GM12874 (cell line): ENCODE data around the gene SCN1B.

Experiments used
- CTCF ChIP-seq: IDR thresholded peaks from 2 replicates; pipeline ENCODE4 v1.5.1; 2011; ENCODE audit warnings: low read depth, mild to moderate bottlenecking, control low read depth, low read length, moderate library complexity; ENCODE audit not compliant: insufficient read depth

SCN1B gene

DNA sequence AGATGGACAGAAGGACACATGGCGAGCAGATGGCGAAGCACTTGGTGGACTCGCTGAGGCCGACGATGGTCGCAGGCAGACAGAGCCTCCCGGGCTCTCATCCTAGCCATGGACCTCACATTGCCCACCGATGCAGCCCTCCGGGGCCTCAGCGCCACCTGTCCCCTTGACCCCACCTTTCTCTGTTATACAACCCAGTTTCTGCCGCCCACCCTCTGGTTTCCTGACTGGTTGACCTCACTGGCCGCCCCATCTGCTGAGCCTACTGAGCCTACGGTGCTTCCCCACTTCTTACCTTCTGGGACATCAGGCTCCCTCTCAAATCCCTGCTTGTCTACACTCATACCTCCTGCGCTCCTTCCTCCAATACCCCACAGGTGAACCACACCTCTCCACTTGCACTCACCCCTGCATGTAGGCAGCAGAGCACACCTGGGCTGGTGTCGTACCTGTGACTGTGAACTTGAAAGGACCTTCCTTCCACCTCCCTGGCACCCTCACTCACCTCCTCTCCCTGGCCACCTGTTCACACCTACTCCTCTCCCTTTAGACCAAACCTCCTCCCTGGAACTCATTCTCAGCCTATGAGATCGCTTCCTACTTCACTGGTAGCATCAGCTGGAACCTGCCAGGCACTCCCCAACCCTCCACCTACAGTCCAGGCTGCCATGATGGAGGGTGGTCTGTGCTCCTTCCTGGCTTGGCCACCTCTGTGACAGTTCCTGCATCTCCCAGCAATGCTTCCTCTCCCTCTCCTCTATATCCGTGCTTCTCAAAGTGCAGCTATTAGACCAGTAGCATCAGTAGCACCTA is 47.3 kb downstream of the SCN1B start:
- TF ChIP-seq CTCF = no peak

GRCh38 chr19:35079826-35080225 is 49.6 kb downstream of the SCN1B start:
- no peak for TF ChIP-seq CTCF

- no peak for TF ChIP-seq CTCF
Observed at GRCh38 chr19:35080613-35081170, 50.4 kb downstream of the SCN1B start.

DNA sequence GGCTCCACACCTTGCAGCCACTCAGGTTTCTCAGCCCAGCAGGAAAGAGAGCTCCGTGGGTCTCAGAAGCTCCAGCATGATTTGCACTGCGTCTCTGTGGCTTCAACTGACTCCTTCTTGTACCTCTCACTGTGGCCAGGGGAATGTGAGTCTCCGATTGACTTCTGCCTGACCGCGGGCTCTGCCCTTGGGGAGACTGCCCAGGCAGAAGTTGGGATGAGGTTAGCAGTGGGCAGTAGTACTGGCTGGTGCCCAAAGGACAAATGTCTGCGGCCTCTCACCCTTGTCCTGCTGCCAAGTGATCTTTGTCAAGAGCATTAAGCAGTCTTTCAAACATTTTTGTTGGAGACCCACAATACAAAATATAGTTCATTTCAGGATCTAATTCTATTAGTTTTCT is 50.9 kb downstream of the SCN1B start:
- TF ChIP-seq CTCF = no peak

DNA sequence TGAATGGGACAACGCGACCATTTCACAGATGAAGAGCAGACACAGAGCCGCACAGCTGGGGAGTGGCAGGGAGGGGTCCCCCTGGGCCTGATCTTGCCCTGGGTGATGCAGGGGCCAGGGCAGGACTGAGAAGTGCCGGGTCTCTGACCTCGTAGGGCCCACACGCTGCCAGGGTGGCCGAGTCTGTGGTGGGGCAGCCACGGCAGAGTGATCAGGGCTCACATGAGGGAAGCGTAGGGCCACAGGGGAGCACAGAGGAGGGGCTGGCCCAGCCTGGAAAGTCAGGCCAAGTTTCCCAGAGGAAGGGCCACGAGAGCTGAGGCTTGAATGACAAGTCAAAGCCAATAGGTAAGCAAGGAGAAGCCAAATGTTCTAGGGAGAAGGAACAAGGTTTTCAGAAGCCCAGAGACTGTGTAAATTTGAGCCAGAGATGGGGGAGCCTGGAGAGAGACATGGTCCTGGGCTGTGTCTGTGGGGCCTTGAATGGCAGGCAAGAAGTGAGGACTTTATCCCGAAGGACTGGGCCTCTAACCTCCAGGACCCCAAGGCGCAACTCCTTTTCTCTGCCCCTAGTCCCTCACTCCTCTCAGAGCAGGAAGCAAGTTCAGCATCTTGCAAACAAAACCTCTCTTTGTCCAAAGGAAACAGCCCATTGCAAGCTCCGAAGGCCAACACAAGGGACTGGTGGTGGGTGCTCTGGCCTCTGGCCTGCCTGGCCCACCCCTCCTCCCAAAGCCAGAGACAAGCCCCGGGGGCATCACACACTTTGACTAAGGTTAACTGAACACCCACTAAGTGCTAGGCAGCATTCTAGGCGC is 53.6 kb downstream of the SCN1B start:
- TF ChIP-seq CTCF = no peak

DNA sequence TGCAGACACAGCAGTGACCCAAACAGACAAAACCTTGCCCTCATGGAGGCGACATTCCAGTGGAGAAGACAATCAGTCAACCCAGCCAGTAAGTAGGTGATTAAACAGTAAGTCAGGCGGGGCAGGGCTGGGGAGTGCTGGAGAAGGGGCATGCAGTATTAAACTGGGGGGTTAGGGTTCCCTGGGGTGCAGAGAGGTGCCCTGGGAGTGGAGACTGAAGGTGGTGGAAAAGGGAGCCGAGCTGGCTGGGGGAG is 54.2 kb downstream of the SCN1B start:
- TF ChIP-seq CTCF = no peak

- TF ChIP-seq CTCF = no peak
Observed at GRCh38 chr19:35085947-35086346, 55.7 kb downstream of the SCN1B start.
